ENCODE results near the gene CST3.
"Not testable (repeated sequence)": the region's sequence is repeated elsewhere in the genome, so short reads cannot be mapped to it uniquely, and the experiment has no call there.

The CST3 gene

GRCh38 chr20:23661002-23661429 is 23.3 kb upstream of the CST3 start:
- TF ChIP-seq, protein P1, sequence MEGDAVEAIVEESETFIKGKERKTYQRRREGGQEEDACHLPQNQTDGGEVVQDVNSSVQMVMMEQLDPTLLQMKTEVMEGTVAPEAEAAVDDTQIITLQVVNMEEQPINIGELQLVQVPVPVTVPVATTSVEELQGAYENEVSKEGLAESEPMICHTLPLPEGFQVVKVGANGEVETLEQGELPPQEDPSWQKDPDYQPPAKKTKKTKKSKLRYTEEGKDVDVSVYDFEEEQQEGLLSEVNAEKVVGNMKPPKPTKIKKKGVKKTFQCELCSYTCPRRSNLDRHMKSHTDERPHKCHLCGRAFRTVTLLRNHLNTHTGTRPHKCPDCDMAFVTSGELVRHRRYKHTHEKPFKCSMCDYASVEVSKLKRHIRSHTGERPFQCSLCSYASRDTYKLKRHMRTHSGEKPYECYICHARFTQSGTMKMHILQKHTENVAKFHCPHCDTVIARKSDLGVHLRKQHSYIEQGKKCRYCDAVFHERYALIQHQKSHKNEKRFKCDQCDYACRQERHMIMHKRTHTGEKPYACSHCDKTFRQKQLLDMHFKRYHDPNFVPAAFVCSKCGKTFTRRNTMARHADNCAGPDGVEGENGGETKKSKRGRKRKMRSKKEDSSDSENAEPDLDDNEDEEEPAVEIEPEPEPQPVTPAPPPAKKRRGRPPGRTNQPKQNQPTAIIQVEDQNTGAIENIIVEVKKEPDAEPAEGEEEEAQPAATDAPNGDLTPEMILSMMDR (IDR thresholded peaks at IDR 0.05; ENCODE audit: low read depth, low read length), result no peak
- H3K4me3 ChIP-seq (ENCODE audit: low read depth, low read length), result no peak overlapping the region

GRCh38 chr20:23659989-23660837 is 22.5 kb upstream of the CST3 start:
- no peak overlapping the region for H3K4me3 ChIP-seq (ENCODE audit: low read depth, low read length)
- TF ChIP-seq, protein P1 (IDR thresholded peaks at IDR 0.05; ENCODE audit: low read depth, low read length), result no peak

GRCh38 chr20:23659610-23659988 is 21.8 kb upstream of the CST3 start:
- H3K4me3 ChIP-seq (ENCODE audit: low read depth, low read length), result not testable (repeated sequence)

DNA sequence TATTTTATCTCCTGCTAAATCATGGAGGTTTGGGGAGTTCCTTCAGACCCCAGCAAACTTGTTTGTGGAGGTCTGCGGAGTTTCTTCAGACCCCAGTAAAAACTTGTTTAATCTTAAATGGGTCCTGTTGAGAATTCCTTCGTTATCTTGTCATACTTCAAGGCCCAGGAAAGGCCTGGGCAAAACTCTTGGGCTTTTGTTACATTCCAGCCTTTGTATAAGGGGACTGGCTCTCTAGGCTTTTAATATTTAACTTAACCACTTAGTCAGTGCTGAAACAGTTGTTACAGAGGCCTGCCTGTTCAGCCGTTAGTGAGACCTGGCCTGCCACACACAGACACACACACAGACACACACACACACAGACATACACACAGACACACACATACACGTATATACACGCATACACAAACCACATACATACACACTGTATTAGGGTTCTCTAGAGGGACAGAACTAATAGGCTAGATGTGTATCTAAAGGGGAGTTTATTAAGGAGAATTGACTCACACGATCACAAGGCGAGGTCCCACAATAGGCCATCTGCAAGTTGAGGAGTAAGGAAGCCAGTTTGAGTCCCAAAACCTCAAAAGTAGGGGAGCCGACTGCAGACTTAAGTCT is 21.3 kb upstream of the CST3 start:
- TF ChIP-seq, protein P1 (IDR thresholded peaks at IDR 0.05; ENCODE audit: low read depth, low read length), result no peak
- H3K4me3 ChIP-seq (ENCODE audit: low read depth, low read length), result no peak overlapping the region

DNA sequence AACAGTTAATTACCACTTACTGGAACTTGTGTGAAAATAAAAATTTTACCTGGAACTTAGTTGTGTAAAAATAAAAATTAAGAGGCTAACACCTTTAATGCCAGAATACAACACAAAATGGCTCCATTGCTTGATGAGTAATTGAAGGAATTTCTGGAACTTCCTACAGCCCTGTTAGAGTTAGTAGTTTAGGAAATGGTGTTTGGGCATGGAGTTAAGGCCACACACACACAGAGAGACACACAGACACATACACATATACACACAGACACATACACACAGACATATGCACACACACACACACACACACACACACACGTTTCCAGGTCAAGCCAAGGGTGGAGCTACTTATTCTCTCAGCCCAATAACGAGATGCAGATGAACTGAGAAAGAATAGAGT is 20.6 kb upstream of the CST3 start:
- H3K4me3 ChIP-seq (ENCODE audit: low read depth, low read length), result no peak overlapping the region
- TF ChIP-seq, protein P1 (IDR thresholded peaks at IDR 0.05; ENCODE audit: low read depth, low read length), result no peak

GRCh38 chr20:23657202-23657601 is 19.4 kb upstream of the CST3 start:
- TF ChIP-seq, protein P1 (IDR thresholded peaks at IDR 0.05; ENCODE audit: low read depth, low read length), result no peak

DNA sequence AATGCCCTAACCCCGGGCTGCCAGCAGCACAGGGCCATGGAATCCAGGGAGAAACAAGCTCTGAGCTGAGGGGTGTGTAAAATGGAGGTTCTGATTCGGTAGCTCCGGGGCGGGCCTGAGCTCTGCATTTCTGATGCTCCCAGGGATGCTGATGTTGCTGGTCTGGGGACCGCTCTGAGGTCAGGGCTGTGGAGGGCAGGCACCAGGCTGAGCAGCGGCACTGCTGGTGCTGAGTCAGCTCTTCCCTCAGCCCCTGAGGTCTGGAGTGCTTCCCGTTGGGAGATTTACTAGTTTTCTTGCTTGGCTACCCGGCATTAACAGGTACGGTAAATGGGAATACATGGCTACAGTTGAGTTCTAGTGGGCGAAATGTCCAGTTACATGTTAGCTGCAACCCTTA is 18.6 kb upstream of the CST3 start:
- no peak overlapping the region for H3K4me3 ChIP-seq (ENCODE audit: low read depth, low read length)

More at GRCh38 chr20:23657202-23657601, 19.4 kb upstream of the CST3 start:
- H3K4me3 ChIP-seq (ENCODE audit: low read depth, low read length), result no peak overlapping the region

More for the DNA sequence above, 18.6 kb upstream of the CST3 start:
- TF ChIP-seq, protein P1 (IDR thresholded peaks at IDR 0.05; ENCODE audit: low read depth, low read length), result no peak
